Lung (tissue), 12 donors: ENCODE measurements around the gene SLC26A9. TPM values are rescaled to one million over a fixed set of nuclear protein-coding genes. Genes with fewer than 3 reads are reported as not detected.
"Not testable (repeated sequence)": the region's sequence is repeated elsewhere in the genome, so short reads cannot be mapped to it uniquely, and the experiment has no call there.

ENCODE experiments used
- ATAC-seq: fragments of 200-7000 bp; cut with Tn5 transposase; one replicate; pipeline ENCODE4 v1.9.1; 2020; ENCODE audit warnings: moderate number of reproducible peaks; ENCODE audit not compliant: insufficient read depth, low FRiP score
- DNase-seq, 3 donors: peaks; one replicate each; pipeline ENCODE4 v3.0.0-alpha.2; 2013 to 2017
- H3K27ac ChIP-seq, 2 donors: one replicate each; pipeline ENCODE4 v1.5.1; 2013; ENCODE audit warnings: mild to moderate bottlenecking in 2 of 2, moderate library complexity in 2 of 2, control low read depth in 1 of 2, inconsistent platforms in 1 of 2, low read depth in 1 of 2, low read length in 1 of 2
- H3K27me3 ChIP-seq, 3 donors: one replicate each; pipeline ENCODE4 v1.5.1; 2013; ENCODE audit warnings: low read length in 2 of 3; ENCODE audit not compliant: control insufficient read depth in 3 of 3, insufficient read depth in 3 of 3
- H3K36me3 ChIP-seq, 4 donors: one replicate each; pipeline ENCODE4 v1.5.1; 2013; ENCODE audit warnings: low read length in 4 of 4, mild to moderate bottlenecking in 1 of 4, moderate library complexity in 1 of 4; ENCODE audit not compliant: control insufficient read depth in 4 of 4, insufficient read depth in 4 of 4
- H3K4me1 ChIP-seq, 5 donors: one replicate each; pipeline ENCODE4 v1.5.1; 2013; ENCODE audit warnings: low read length in 5 of 5, mild to moderate bottlenecking in 2 of 5, moderate library complexity in 1 of 5; ENCODE audit not compliant: control insufficient read depth in 5 of 5, insufficient read depth in 5 of 5
- H3K4me3 ChIP-seq: one replicate; pipeline ENCODE4 v1.5.1; 2013; ENCODE audit warnings: mild to moderate bottlenecking, control low read depth, moderate library complexity
- H3K9ac ChIP-seq, 2 donors: one replicate each; pipeline ENCODE4 v1.5.1; 2013; ENCODE audit warnings: low read length in 2 of 2, control low read depth in 1 of 2; ENCODE audit not compliant: insufficient read depth in 1 of 2
- H3K9me3 ChIP-seq, 4 donors: one replicate each; pipeline ENCODE4 v1.5.1; 2013; ENCODE audit warnings: low read length in 3 of 4, mild to moderate bottlenecking in 1 of 4, moderate library complexity in 1 of 4; ENCODE audit not compliant: control insufficient read depth in 4 of 4, insufficient read depth in 3 of 4
- WGBS, 2 donors: extraction: QIAGEN DNeasy Blood & Tissue Kit; methylation state at CpG; one replicate each; pipeline ENCODE4 v1.1.7; 2013; 5-methylcytosine and 5-hydroxymethylcytosine counted together
- polyA plus RNA-seq, 2 donors: library from polyadenylated mRNA; stranded (reverse); fragments of 200-250 nt; gene quantifications; one replicate each; pipeline ENCODE4 v1.2.1, GENCODE V29; 2013
- total RNA-seq, 2 donors: library from RNA; depleted of rRNA in 1 of 2; stranded (reverse); fragments of >200 nt in 1 of 2; gene quantifications; one replicate each; pipeline ENCODE4 v1.2.1, GENCODE V29; 2014 to 2021
- TF ChIP-seq, protein P1 (sequence below): IDR thresholded peaks from 2 replicates; pipeline ENCODE4 v1.5.1; 2012; ENCODE audit warnings: mild to moderate bottlenecking; ENCODE audit errors: control extremely low read depth, extremely low read depth
- donor health status: control.
- donor health status: control.
- donor health status: Bipolar disorder and iron deficiency.
- donor health status: healthy.
- donor health status: DM: yes; HTN: yes; CAD: no.

The SLC26A9 gene
- total and polyA plus RNA-seq, 4 donors: 0.14 to 30.3 (median 15.8) TPM

DNA sequence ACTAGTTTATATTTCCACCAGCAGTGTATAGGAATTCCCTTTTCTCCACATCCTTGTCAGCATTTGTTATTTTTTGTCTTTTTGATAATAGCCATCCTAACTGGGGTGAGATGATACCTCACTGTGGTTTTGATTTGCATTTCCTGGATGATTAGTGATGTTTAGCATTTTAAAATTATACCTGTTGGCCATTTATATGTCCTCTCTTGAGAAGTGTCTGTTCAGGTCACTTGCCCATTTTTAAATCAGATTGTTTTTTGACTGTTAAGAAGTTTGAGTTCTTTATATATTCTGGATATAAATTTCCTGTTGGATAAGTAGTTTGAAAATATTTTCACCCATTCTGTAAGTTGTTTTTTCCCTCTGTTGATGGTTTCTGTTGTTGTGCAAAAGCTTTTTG is 62.3 kb downstream of the SLC26A9 start:
- peaks cover 0 to 4% (median 0%) of the 10 kb centered on the region in 3 donors for H3K27me3 ChIP-seq

GRCh38 chr1:205879974-205880373 is 63.3 kb downstream of the SLC26A9 start:
- Histone ChIP-seq H3K9ac (no peak overlapping the region), H3K27ac (no peak overlapping the region), H3K4me3 (no peak overlapping the region), H3K4me1 (no peaks in the 10 kb centered on the region), H3K27me3 (peaks cover 0 to 4% (median 0%) of the 10 kb centered on the region in 3 donors), H3K9me3 (peaks cover 0 to 3% (median 0%) of the 10 kb centered on the region in 4 donors), H3K36me3 (no peaks in the 10 kb centered on the region)
- DNase-seq (no peak), ATAC-seq (no peak)
- 90 to 92% methylated on average over 1 of the region's 1 CpG for WGBS, 2 donors
- TF ChIP-seq, protein P1, sequence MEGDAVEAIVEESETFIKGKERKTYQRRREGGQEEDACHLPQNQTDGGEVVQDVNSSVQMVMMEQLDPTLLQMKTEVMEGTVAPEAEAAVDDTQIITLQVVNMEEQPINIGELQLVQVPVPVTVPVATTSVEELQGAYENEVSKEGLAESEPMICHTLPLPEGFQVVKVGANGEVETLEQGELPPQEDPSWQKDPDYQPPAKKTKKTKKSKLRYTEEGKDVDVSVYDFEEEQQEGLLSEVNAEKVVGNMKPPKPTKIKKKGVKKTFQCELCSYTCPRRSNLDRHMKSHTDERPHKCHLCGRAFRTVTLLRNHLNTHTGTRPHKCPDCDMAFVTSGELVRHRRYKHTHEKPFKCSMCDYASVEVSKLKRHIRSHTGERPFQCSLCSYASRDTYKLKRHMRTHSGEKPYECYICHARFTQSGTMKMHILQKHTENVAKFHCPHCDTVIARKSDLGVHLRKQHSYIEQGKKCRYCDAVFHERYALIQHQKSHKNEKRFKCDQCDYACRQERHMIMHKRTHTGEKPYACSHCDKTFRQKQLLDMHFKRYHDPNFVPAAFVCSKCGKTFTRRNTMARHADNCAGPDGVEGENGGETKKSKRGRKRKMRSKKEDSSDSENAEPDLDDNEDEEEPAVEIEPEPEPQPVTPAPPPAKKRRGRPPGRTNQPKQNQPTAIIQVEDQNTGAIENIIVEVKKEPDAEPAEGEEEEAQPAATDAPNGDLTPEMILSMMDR: no peak

More for the DNA sequence above, 62.3 kb downstream of the SLC26A9 start:
- Histone ChIP-seq H3K36me3 (no peaks in the 10 kb centered on the region), H3K27ac (no peak overlapping the region), H3K4me3 (no peak overlapping the region), H3K9me3 (peaks cover 0 to 3% (median 0%) of the 10 kb centered on the region in 4 donors), H3K4me1 (no peaks in the 10 kb centered on the region), H3K9ac (no peak overlapping the region)
- DNase-seq (no peak), ATAC-seq (no peak)
- TF ChIP-seq, protein P1: no peak

DNA sequence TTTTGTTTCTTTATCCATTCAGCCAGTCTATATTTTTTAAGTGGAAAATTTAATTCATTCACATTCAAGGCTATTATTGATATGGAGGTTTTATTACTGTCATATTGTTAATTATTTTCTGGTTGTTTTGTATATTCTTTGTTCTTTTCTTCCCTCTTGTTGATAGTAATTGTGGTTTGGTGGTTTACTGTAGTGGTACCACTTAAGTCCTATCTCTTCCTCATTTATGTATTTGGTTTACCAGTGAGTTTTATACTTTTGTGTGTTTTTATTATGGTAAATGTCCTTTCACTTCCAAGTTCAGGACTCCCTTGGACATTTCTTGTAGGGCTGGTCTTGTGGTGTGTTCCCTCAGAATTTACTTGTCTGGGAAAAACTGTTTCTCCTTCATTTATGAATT is 65.2 kb downstream of the SLC26A9 start:
- TF ChIP-seq, protein P1: no peak
- peaks cover 0 to 4% (median 0%) of the 10 kb centered on the region in 3 donors for H3K27me3 ChIP-seq
- peaks cover 0 to 3% (median 0%) of the 10 kb centered on the region in 4 donors for H3K9me3 ChIP-seq
- H3K4me3 ChIP-seq: no peak overlapping the region
- H3K36me3 ChIP-seq: no peaks in the 10 kb centered on the region
- no peak overlapping the region for H3K27ac ChIP-seq
- H3K4me1 ChIP-seq: no peaks in the 10 kb centered on the region
- no peak for ATAC-seq
- no peak overlapping the region for H3K9ac ChIP-seq
- DNase-seq: no peak

DNA sequence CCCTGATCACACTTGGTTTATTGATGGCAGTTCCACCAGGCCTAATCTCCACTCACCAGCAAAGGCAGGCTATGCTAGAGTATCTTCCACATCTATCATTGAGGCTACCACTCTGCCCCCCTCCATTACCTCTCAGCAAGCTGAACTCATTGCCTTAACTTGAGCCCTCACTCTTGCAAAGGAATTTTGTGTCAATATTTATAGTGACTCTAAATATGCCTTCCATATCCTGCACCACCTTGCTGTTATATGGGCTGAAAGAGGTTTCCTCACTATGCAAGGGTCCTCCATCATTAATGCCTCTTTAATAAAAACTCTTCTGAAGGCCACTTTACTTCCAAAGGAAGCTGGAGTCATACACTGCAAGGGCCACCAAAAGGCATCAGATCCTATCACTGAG is 70.1 kb downstream of the SLC26A9 start:
- not testable (repeated sequence) for H3K9me3 ChIP-seq, H3K9ac ChIP-seq, ATAC-seq, H3K4me1 ChIP-seq, DNase-seq, H3K27me3 ChIP-seq, H3K36me3 ChIP-seq, H3K4me3 ChIP-seq, H3K27ac ChIP-seq
